Posterior cingulate gyrus (tissue), 11 donors: Measurements from ENCODE around the gene NBPF8.
"Not testable (repeated sequence)": the region's sequence is repeated elsewhere in the genome, so short reads cannot be mapped to it uniquely, and the experiment has no call there.

ENCODE experiments used
- DNase-seq, 10 donors: peaks; one replicate each; pipeline versions ENCODE4 v3.0.0 to v3.0.0-alpha.2; 2020 to 2021; ENCODE audit warnings: mixed read lengths in 3 of 10
- intact Hi-C: fragments of 100-400 bp; cut with DNase I; formaldehyde crosslinking; loops from one replicate; pipeline ENCODE4 v1.15.1; 2023

NBPF8 gene, protein sequence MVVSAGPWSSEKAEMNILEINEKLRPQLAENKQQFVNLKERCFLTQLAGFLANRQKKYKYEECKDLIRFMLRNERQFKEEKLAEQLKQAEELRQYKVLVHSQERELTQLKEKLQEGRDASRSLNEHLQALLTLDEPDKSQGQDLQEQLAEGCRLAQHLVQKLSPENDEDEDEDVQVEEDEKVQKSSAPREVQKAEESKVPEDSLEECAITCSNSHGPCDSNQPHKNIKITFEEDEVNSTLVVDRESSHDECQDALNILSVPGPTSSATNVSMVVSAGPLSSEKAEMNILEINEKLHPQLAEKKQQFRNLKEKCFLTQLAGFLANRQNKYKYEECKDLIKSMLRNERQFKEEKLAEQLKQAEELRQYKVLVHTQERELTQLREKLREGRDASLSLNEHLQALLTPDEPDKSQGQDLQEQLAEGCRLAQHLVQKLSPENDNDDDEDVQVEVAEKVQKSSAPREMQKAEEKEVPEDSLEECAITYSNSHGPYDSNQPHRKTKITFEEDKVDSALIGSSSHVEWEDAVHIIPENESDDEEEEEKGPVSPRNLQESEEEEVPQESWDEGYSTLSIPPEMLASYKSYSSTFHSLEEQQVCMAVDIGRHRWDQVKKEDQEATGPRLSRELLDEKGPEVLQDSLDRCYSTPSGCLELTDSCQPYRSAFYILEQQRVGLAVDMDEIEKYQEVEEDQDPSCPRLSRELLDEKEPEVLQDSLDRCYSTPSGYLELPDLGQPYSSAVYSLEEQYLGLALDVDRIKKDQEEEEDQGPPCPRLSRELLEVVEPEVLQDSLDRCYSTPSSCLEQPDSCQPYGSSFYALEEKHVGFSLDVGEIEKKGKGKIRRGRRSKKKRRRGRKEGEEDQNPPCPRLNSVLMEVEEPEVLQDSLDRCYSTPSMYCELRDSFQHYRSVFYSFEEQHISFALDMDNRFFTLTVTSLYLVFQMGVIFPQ

DNA sequence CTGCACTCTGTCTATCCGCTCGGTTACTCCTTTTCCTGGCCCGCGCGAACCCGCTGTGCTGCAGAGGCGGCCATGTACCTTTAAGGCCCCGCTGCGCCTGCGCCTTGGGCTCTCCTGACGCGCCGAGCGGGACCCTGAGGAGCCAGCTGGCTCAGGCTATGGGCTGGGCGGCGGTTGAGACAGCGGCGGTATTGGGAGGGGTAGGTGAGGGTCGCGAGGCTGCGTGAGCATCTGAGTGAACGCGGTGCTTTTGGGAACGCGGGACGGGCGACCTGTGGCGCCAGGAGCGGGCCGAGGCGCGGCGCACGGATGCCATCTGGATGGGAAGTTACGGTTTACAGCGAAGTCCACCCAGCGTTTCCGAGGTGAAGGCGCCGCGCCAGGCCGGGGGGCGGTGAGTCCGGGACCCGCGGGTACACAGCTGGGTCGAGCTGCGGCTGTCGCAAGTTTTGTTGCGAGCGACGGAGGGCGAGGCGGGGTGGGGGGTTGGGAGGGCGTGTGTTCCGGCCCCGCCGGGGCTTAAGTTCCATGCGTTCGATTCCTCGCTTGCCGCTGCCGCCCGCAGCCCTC lies at the start of gene NBPF8:
NBPF8 (plus strand) TSS at position 125 of the 570 bp plus-strand sequence. CDS start 21,488 bp downstream, outside the sequence.
- intact Hi-C loops = not testable (repeated sequence)
- peak; percentile 37 to 94 (median 64) for DNase-seq

DNA sequence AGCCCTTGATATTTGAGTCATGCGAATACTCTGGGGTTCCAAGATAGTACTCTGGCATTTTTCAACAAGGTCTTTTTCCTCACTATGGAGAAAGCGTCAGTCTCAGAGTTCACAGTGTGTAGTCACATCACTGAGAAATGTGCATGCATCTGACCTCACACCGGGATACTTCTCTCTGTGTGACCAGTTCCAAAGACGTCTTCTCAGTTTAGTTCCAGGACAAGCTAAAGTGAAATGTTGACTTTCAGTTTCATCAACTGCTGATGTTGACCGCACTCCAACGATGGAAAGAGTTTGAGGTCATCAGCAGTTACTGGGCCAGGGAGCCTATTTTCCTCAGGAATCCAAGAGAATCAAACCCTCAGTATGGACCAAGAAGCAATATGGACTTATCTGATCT lies 47.1 kb upstream of the NBPF8 start:
- intact Hi-C loops, DNase-seq: not testable (repeated sequence)

DNA sequence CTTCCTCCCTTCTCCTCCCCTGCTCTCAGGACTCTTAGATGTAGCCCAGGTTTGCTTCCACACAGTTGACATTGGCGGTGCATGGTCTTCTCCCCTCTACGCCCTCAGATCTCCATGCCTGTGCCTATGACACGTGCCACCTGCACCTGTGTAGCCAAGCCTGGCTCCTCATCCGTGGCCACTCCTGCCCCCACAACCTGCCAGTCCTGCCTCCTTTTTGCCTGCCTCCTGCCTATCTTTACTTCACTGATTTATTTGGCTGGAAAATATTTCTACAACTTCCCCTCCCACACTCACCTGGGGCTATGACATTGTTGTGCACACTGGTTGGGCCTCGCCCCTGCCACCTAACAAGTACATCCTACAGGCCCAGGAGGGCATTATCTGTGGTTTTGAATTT lies 28.2 kb upstream of the NBPF8 start:
- DNase-seq = peak in 1 of 10 donors; percentile 17
- intact Hi-C loops = not testable (repeated sequence)

DNA sequence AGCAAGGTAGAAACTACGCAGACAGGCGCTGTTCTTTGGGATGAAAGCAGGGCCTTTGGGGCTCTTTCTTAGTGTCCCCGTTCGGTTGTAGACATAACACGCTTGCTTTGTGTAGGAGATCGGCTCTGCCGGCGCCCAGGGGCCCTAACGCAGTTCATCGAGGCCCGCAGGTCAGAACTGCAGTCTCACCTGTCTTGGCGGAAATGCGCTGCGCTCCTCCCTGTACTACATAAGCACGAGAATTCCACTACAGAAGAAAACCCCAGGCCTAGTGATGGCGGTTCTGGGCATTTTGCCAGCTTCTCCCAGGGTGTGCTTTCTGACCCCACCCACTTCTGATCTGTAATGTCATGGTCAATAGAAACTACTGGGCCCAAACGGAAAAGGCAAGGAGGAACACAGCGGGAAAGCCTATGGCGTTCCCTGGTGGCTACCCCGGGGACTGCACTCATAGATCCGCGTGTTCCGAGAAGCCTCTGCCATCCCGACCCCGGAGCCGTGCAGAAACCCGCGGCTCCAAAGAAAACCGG lies 26.2 kb upstream of the NBPF8 start:
- intact Hi-C loops = not testable (repeated sequence)
- peak in 1 of 10 donors; percentile 59 for DNase-seq

DNA sequence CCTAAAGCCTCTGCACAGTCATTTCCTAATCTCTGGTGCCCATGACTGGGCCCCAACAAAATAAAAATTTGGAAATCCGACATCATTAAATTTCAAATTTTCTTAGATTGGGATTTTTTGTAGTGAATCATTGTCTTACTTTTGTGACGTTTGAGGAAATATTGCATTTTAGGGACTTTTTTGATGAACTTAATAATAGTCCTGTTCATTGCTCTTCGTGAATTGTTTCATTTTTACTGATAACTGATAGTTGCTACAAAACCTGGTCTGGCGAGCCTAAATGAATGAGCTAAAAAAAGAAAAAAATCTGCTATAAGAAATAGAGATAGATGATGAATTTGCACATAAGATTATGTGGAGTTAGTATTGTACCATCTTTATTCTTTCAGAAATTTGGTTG lies 23.5 kb upstream of the NBPF8 start:
- intact Hi-C loops, DNase-seq: not testable (repeated sequence)

DNA sequence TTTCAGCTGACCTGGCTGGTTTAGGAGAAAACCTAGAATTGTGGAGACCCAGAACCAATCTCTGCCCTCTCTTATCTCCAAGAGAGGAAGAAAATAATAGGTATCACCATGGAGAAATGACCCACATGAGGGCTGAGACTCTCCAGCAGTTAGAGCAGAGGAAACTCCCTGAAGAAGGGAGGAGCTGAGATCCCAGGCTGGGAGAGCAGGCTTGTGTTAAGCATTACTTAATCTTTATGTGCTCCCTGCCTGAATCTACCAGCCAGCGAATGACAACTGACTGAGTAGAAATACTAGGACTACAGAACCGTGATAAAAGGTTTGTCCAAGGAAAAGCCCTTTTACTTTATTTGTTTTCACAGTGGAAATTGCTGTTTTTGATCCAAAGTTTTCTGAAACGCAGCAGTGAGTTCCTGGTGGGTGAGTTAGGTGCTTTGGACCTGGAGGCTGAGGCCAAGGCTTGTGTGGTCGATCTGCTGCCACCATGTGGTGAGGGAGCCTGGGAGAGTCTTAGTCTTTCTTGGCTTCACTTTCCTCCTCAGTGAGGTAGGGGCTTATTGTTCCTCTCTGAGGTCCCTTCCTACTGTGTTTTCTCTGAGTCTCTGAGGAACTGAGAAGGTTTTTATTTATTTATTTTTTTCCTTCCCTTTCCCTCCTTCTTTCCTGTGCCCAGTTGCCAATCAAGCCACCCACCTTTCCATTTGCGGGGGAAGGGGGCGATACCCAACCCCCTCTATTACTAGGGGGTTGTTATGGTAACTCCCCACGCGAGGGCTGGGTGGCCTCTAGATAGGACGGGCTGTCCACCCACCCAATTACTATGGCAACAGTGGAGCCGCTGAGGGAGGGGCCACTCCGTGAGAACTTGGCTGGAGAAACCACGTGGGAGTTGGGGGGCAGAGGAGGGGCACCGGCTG lies 21.3 kb upstream of the NBPF8 start:
- intact Hi-C loops, DNase-seq: not testable (repeated sequence)

DNA sequence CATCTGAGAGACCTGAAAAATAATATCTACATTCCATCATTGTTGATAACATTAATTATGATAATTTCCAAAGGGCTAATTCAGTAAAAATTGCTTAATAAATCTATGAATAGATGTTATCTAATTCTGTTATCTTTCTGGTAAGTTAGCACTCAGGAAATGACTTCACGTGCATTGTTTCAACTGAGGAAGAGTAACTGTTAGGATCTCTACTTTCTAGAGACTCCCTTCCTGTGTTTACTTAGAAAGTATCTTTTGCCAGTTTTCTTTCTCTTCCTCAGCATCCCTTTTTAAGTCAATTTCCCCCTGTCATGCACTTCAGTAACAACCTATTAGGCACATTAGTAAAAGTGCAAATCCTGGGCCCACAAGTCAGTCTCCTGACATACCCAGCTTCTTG lies 9.5 kb upstream of the NBPF8 start:
- intact Hi-C loops, DNase-seq: not testable (repeated sequence)

DNA sequence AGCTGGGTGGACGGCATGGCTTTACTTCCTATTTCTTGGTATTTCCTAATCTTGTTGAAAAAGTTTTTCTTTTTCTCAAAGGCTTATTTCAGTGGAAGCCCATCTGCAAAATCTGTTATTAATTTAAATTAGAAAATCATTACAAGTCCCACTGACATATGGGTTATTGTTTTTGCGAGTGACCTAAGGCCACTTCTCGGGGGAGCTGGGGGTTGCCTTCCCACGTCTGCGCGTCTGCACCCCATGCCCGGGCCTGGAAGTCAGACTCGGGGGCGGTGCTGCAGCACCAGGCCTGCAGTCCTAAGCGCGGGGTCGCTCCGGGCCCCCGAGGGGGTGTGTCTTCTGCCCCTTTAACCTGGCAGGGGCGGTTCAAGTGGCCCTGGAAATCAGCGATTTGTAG lies 384 bp upstream of the NBPF8 start:
- DNase-seq, intact Hi-C loops: not testable (repeated sequence)

DNA sequence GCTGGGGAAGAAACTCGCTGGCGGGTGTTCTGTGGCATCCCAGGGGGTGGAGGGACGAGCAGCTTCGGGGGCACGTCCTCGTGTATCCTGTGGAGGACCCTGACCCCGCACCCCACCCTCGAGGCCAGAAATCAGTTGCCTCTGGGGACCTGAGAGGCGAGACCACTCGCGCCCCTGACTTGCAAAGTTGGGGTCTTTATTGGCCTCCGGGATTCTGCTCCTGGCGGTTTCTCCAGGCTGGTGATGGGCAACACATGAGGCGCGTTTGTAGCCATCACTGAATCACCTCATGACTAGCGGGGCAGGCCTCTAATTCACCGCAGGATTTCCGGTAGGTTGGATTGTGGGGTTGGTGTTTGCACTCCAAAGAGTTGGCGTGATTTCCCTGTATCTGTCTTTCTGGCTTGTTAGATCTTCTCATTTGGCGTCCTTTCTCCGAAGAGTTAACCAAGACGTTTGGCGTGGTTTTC lies 692 bp downstream of the NBPF8 start:
- intact Hi-C loops = not testable (repeated sequence)
- peak in 8 of 10 donors; percentile 1 to 66 (median 14) for DNase-seq

DNA sequence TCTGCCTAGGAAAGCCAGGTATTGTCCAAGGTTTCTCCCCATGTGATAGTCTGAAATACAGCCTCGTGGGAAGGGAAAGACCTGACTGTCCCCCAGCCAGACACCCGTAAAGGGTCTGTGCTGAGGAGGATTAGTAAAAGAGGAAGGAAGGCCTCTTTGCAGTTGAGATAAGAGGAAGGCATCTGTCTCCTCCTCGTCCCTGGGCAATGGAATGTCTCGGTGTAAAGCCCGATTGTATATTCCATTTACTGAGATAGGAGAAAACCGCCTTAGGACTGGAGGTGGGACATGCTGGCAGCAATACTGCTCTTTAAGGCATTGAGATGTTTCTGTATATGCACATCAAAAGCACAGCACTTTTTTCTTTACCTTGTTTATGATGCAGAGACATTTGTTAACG lies 10.2 kb downstream of the NBPF8 start:
- intact Hi-C loops, DNase-seq: not testable (repeated sequence)

DNA sequence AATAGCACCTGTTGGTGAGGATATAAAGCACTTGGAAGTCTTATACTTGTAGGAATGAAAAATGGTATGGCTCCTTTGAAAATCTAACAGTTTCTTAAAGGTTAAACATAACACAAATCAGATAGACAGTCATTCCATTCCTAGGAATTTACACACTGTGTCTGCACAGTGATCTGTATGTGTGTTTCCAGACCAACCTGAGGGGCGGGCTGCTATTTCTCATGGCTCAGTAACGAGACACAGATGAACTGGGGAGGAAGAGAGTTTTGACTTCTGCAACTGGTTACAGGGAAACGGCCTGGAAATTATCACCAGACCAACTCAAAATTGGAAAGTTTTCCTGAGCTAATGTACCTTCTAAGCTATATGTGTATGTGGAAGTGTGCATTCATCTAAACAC lies 16.8 kb downstream of the NBPF8 start:
- intact Hi-C loops, DNase-seq: not testable (repeated sequence)

DNA sequence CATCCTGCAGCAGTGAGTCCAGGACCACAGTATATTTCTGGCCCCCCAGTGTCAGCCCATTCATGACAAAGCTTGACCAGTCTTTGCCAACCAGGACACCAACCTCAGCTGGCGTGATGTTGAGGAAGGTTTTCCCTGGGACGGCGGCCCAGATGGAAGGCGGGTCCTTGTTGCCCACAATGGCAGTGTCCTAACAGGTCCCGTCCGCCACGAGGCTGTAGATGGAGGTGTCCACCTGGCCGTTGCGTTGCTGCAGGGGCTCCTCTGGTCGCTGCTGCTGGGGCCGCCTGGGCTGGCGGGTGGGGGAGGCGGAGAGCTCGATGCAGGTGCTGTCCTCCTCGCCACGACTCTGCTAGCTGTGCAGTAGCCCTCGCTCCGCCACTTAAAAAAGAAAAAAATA lies 19.0 kb downstream of the NBPF8 start:
- peak in 1 of 10 donors; percentile 38 for DNase-seq
- intact Hi-C loops = not testable (repeated sequence)

DNA sequence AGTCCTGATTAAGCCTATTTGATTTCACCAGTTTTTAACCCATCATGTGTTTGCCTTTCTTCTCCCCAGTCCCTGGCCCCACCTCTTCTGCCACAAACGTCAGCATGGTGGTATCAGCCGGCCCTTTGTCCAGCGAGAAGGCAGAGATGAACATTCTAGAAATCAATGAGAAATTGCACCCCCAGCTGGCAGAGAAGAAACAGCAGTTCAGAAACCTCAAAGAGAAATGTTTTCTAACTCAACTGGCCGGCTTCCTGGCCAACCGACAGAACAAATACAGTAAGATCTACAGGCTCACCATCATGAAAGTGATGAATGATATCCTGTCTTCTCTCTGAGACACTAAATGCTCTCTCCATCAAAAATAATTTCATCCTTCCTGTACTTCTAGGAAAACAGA lies 34.3 kb downstream of the NBPF8 start:
- DNase-seq, intact Hi-C loops: not testable (repeated sequence)
